Breast epithelium (tissue), 4 donors: ENCODE results near the gene OR5AN1. TPM values are rescaled to one million over a fixed set of nuclear protein-coding genes. Genes with fewer than 3 reads are reported as not detected.
"Not testable (repeated sequence)": the region's sequence is repeated elsewhere in the genome, so short reads cannot be mapped to it uniquely, and the experiment has no call there.

ENCODE experiments used
- DNase-seq, 2 donors: peaks; one replicate each; pipeline ENCODE4 v3.0.0-alpha.2; 2019; ENCODE audit warnings: low spot score in 2 of 2
- H3K27ac ChIP-seq, 2 donors: fragments of 200-600 bp; sonication (generic) in 1 of 2; one replicate each; pipeline ENCODE4 v1.5.1; 2016 to 2019; ENCODE audit warnings: mild to moderate bottlenecking in 1 of 2
- H3K27me3 ChIP-seq, 2 donors: fragments of 200-600 bp; sonication (generic) in 1 of 2; one replicate each; pipeline versions ENCODE4 v1.5.1 to v1.6.0; 2017 to 2019; ENCODE audit warnings: control low read depth in 1 of 2, mild to moderate bottlenecking in 1 of 2
- H3K36me3 ChIP-seq: fragments of 200-600 bp; one replicate; pipeline ENCODE4 v1.5.1; 2019
- H3K4me1 ChIP-seq, 2 donors: fragments of 200-600 bp; sonication (generic); one replicate each; pipeline ENCODE4 v1.5.1; 2016 to 2019; ENCODE audit warnings: control low read depth in 1 of 2
- H3K4me3 ChIP-seq, 3 donors: fragments of 200-600 bp; sonication (generic); 1 replicate in 2 of 3; 2 replicates in 1 of 3; pipeline ENCODE4 v1.5.1; 2016 to 2019; ENCODE audit warnings: mild to moderate bottlenecking in 3 of 3, moderate library complexity in 2 of 3
- H3K9me3 ChIP-seq, 2 donors: fragments of 200-600 bp; sonication (generic) in 1 of 2; one replicate each; pipeline ENCODE4 v1.5.1; 2016 to 2019; ENCODE audit warnings: control low read depth in 1 of 2
- CTCF ChIP-seq, 3 donors: fragments of 450-650 bp; IDR thresholded peaks; one replicate each; pipeline ENCODE4 v1.5.1; 2016 to 2017; ENCODE audit warnings: antibody characterized with exemption in 3 of 3, mild to moderate bottlenecking in 3 of 3, moderate library complexity in 3 of 3
- POLR2A ChIP-seq: fragments of 450-650 bp; IDR thresholded peaks from one replicate; pipeline ENCODE4 v1.6.1; 2016; ENCODE audit warnings: antibody characterized with exemption, mild to moderate bottlenecking, moderate library complexity
- POLR2AphosphoS5 ChIP-seq, 3 donors: sonication (generic); formaldehyde crosslinking; IDR thresholded peaks; one replicate each; pipeline ENCODE4 v1.6.1; 2017; ENCODE audit warnings: antibody characterized with exemption in 3 of 3
- intact Hi-C: fragments of 100-400 bp; cut with DNase I; formaldehyde crosslinking; loops from one replicate; pipeline ENCODE4 v1.15.1; 2023; ENCODE audit warnings: low total_unique reads
- total RNA-seq, 3 donors: library from RNA; depleted of rRNA; stranded (reverse); fragments of >200 nt; gene quantifications; one replicate each; pipeline ENCODE4 v1.1.0, GENCODE V29; 2016

The OR5AN1 gene
- total RNA-seq, 3 donors from 2014 or later: under 0.01 TPM; not detected in 2

- no peak for DNase-seq
- Histone ChIP-seq H3K27ac (no peak overlapping the region), H3K4me3 (no peak overlapping the region), H3K4me1 (no peaks in the 10 kb centered on the region), H3K36me3 (no peaks in the 10 kb centered on the region), H3K9me3 (peaks cover 0 to 3% of the 10 kb centered on the region in 2 donors), H3K27me3 (no peaks in the 10 kb centered on the region)
- TF ChIP-seq CTCF (IDR thresholded peaks at IDR 0.05) (no peak), POLR2A (no peak), POLR2AphosphoS5 (IDR thresholded peaks at IDR 0.05) (no peak)
- intact Hi-C loops: no loop called here
These were observed 3.5 kb upstream of the OR5AN1 start for GRCh38 chr11:59355226-59355625.

GRCh38 chr11:59356561-59356960 is 2.1 kb upstream of the OR5AN1 start:
- no peak for DNase-seq
- no peak for TF ChIP-seq POLR2A

GRCh38 chr11:59358020-59358419 is 675 bp upstream of the OR5AN1 start:
- H3K27me3 ChIP-seq: no peaks in the 10 kb centered on the region
- H3K4me1 ChIP-seq: no peaks in the 10 kb centered on the region
- no peak overlapping the region for H3K27ac ChIP-seq
- H3K4me3 ChIP-seq: no peak overlapping the region
- intact Hi-C loops: no loop called here
- TF ChIP-seq POLR2AphosphoS5 (IDR thresholded peaks at IDR 0.05): no peak
- no peak for TF ChIP-seq CTCF (IDR thresholded peaks at IDR 0.05)
- TF ChIP-seq POLR2A: no peak
- DNase-seq: no peak
- no peaks in the 10 kb centered on the region for H3K9me3 ChIP-seq
- H3K36me3 ChIP-seq: no peaks in the 10 kb centered on the region

More at GRCh38 chr11:59356561-59356960, 2.1 kb upstream of the OR5AN1 start:
- intact Hi-C loops: no loop called here
- Histone ChIP-seq H3K4me1 (no peaks in the 10 kb centered on the region), H3K36me3 (no peaks in the 10 kb centered on the region), H3K9me3 (no peaks in the 10 kb centered on the region), H3K27ac (no peak overlapping the region), H3K27me3 (no peaks in the 10 kb centered on the region), H3K4me3 (no peak overlapping the region)

GRCh38 chr11:59365232-59366018 is 6.7 kb downstream of the OR5AN1 start:
- Histone ChIP-seq H3K27me3 (no peaks in the 10 kb centered on the region), H3K36me3 (no peaks in the 10 kb centered on the region), H3K9me3 (peaks cover 0 to 14% of the 10 kb centered on the region in 2 donors), H3K27ac (no peak overlapping the region), H3K4me1 (no peaks in the 10 kb centered on the region), H3K4me3 (no peak overlapping the region)
- intact Hi-C loops: no loop called here
- no peak for TF ChIP-seq CTCF (IDR thresholded peaks at IDR 0.05)
- TF ChIP-seq POLR2AphosphoS5 (IDR thresholded peaks at IDR 0.05): no peak
- TF ChIP-seq POLR2A: no peak
- no peak for DNase-seq

- TF ChIP-seq POLR2A: no peak
- no peak for TF ChIP-seq POLR2AphosphoS5 (IDR thresholded peaks at IDR 0.05)
- no peak for TF ChIP-seq CTCF (IDR thresholded peaks at IDR 0.05)
- no peak overlapping the region for H3K4me3 ChIP-seq
- no peak overlapping the region for H3K27ac ChIP-seq
- H3K4me1 ChIP-seq: no peaks in the 10 kb centered on the region
- H3K9me3 ChIP-seq: peaks cover 4 to 18% of the 10 kb centered on the region in 2 donors
- no peaks in the 10 kb centered on the region for H3K27me3 ChIP-seq
- intact Hi-C loops: no loop called here
- DNase-seq: no peak
- H3K36me3 ChIP-seq: no peaks in the 10 kb centered on the region
These were observed 9.7 kb downstream of the OR5AN1 start for GRCh38 chr11:59368238-59369022.

- H3K27me3 ChIP-seq, DNase-seq, H3K4me1 ChIP-seq, intact Hi-C loops, H3K36me3 ChIP-seq, H3K27ac ChIP-seq, H3K4me3 ChIP-seq: not testable (repeated sequence)
- H3K9me3 ChIP-seq: peaks cover 4 to 18% of the 10 kb centered on the region in 2 donors
These were observed 13.6 kb downstream of the OR5AN1 start for GRCh38 chr11:59372324-59372723.
